Measurements from ENCODE around the gene MYO5A. TPM values are rescaled to one million over a fixed set of nuclear protein-coding genes. Genes with fewer than 3 reads are reported as not detected.

The MYO5A gene
- polyA plus RNA-seq, 1 of the 3 experiments (the other 2 are of a cell fraction): 11.0 TPM

GRCh38 chr15:52422001-52422400 lies 106.7 kb downstream of the MYO5A start:
- DNase-seq: no peak
- ChIA-PET CTCF (no interaction called here), POLR2A (no interaction called here)
- no peaks in the 10 kb centered on the region for H3K9me2 ChIP-seq
- H3K9me3 ChIP-seq: no peaks in the 10 kb centered on the region
- H3K4me2 ChIP-seq: no peak overlapping the region
- H3K27ac ChIP-seq (ENCODE audit: low read depth in 2 of 2, low read length in 1 of 2): no peak overlapping the region
- no peak for TF ChIP-seq RAD21 (IDR thresholded peaks at IDR 0.05; ENCODE audit: low read length)
- no peak for TF ChIP-seq RXRA (IDR thresholded peaks at IDR 0.05; ENCODE audit: borderline replicate concordance, low read depth)
- TF ChIP-seq MAX (IDR thresholded peaks at IDR 0.05; ENCODE audit: low read depth): no peak
- no peak for TF ChIP-seq FOSL2 (IDR thresholded peaks at IDR 0.05; ENCODE audit: borderline replicate concordance, low read depth)
- TF ChIP-seq CTCF (IDR thresholded peaks at IDR 0.05): no peak
- TF ChIP-seq FOXJ3 (CRISPR knock-in tag; IDR thresholded peaks at IDR 0.05): no peak
- no peak for TF ChIP-seq JUND (IDR thresholded peaks at IDR 0.05)
- TF ChIP-seq POLR2AphosphoS5 (IDR thresholded peaks at IDR 0.05; ENCODE audit: low read depth, low read length): no peak
- TF ChIP-seq IRF3 (IDR thresholded peaks at IDR 0.05; ENCODE audit: low read depth, low read length): no peak
- no peak overlapping the region for H2AFZ ChIP-seq (ENCODE audit: low read depth)
- H3K79me2 ChIP-seq (ENCODE audit: insufficient read depth): no peaks in the 10 kb centered on the region
- no peak overlapping the region for H3K9ac ChIP-seq
- H4K20me1 ChIP-seq (ENCODE audit: insufficient read depth): no peaks in the 10 kb centered on the region
- no peak overlapping the region for H3K4me3 ChIP-seq (ENCODE audit: low read depth in 2 of 2, low read length in 1 of 2)
- H3F3A ChIP-seq (replicated peaks; ENCODE audit: insufficient read depth): peaks cover under 1% of the 10 kb centered on the region
- H3K27me3 ChIP-seq (ENCODE audit: insufficient read depth): no peaks in the 10 kb centered on the region
- H3K4me1 ChIP-seq (ENCODE audit: control insufficient read depth in 1 of 2, insufficient read depth in 2 of 2, low read depth in 1 of 2, low read length in 1 of 2): no peaks in the 10 kb centered on the region
- peaks cover 0 to 6% of the 10 kb centered on the region in 2 experiments for H3K36me3 ChIP-seq (replicated peaks in 1 of 2; ENCODE audit: control insufficient read depth in 1 of 2, insufficient read depth in 2 of 2, low read length in 1 of 2)

- Histone ChIP-seq H3K27me3 (ENCODE audit: insufficient read depth) (no peaks in the 10 kb centered on the region), H3K4me3 (ENCODE audit: low read depth in 2 of 2, low read length in 1 of 2) (no peak overlapping the region), H3K4me2 (no peak overlapping the region), H4K20me1 (ENCODE audit: insufficient read depth) (no peaks in the 10 kb centered on the region), H3K79me2 (ENCODE audit: insufficient read depth) (no peaks in the 10 kb centered on the region), H3F3A (replicated peaks; ENCODE audit: insufficient read depth) (no peaks in the 10 kb centered on the region), H2AFZ (ENCODE audit: low read depth) (no peak overlapping the region), H3K27ac (ENCODE audit: low read depth in 2 of 2, low read length in 1 of 2) (no peak overlapping the region), H3K36me3 (replicated peaks in 1 of 2; ENCODE audit: control insufficient read depth in 1 of 2, insufficient read depth in 2 of 2, low read length in 1 of 2) (no peaks in the 10 kb centered on the region), H3K9ac (no peak overlapping the region), H3K4me1 (ENCODE audit: control insufficient read depth in 1 of 2, insufficient read depth in 2 of 2, low read depth in 1 of 2, low read length in 1 of 2) (no peaks in the 10 kb centered on the region), H3K9me2 (no peaks in the 10 kb centered on the region), H3K9me3 (no peaks in the 10 kb centered on the region)
- WGBS (ENCODE audit: low lambda C conversion rate): 96% methylated on average over 3 of the region's 3 CpGs
- DNase-seq: no peak
- ChIA-PET POLR2A (no interaction called here), CTCF (no interaction called here)
- TF ChIP-seq CTCF (IDR thresholded peaks at IDR 0.05) (no peak), RAD21 (IDR thresholded peaks at IDR 0.05; ENCODE audit: low read length) (no peak), GATA2 (CRISPR knock-in tag; IDR thresholded peaks at IDR 0.05) (no peak), MEF2A (IDR thresholded peaks at IDR 0.05; ENCODE audit: borderline replicate concordance, low read depth) (no peak), SMC3 (IDR thresholded peaks at IDR 0.05; ENCODE audit: low read depth, low read length) (no peak), EP300 (IDR thresholded peaks at IDR 0.05; ENCODE audit: borderline replicate concordance in 1 of 2, low read depth in 1 of 2, low read length in 1 of 2) (no peak), RFX5 (IDR thresholded peaks at IDR 0.05; ENCODE audit: low read length) (no peak), YY1 (IDR thresholded peaks at IDR 0.05; ENCODE audit: low read depth) (no peak), MAX (IDR thresholded peaks at IDR 0.05; ENCODE audit: low read depth) (no peak), USF2 (IDR thresholded peaks at IDR 0.05; ENCODE audit: borderline replicate concordance, low read depth, low read length) (no peak), FOXJ3 (CRISPR knock-in tag; IDR thresholded peaks at IDR 0.05) (no peak)
Observed at GRCh38 chr15:52421029-52421428, 107.7 kb downstream of the MYO5A start.

Data from SK-N-SH (cell line).